ENCODE results near the gene SLC6A7. TPM values are rescaled to one million over a fixed set of nuclear protein-coding genes. Genes with fewer than 3 reads are reported as not detected.
A peak's percentile ranks its signal among the peaks of the same experiment; 100 is the strongest.

SLC6A7 gene
- total RNA-seq, 2 experiments from 2014 or later, result not detected

GRCh38 chr5:150155258-150156026 is 34.4 kb upstream of the SLC6A7 start, which contains the start of gene PDGFRB:
Gene PDGFRB (minus strand): TSS chr5:150155845. CDS start chr5:150137047, 18,798 bp downstream.
- CTCF ChIA-PET, result interaction anchor here (0.9 kb wide), 1 partner anchor 194 kb away, joined by 3 read pairs; no protein-coding TSS in a partner anchor
- no peaks in the 10 kb centered on the region for H3K9me3 Mint-ChIP-seq

GRCh38 chr5:150156027-150156368 is 33.9 kb upstream of the SLC6A7 start:
- no peaks in the 10 kb centered on the region for H3K36me3 Mint-ChIP-seq (ENCODE audit: low read depth)
- H3K4me1 Mint-ChIP-seq (ENCODE audit: low read depth), result peaks cover 8% of the 10 kb centered on the region
- no peak for ATAC-seq
- peak overlapping the region; percentile 78 for H3K4me3 Mint-ChIP-seq
- POLR2A ChIA-PET, result no interaction called here
- CTCF ChIA-PET, result no interaction called here
- H3K9me3 Mint-ChIP-seq, result no peaks in the 10 kb centered on the region
- intact Hi-C loops (cut with micrococcal nuclease), result no loop called here
- H3K27ac Mint-ChIP-seq, result peak overlapping the region; percentile 61
- peaks cover 10% of the 10 kb centered on the region for H3K27me3 Mint-ChIP-seq
- TF ChIP-seq CTCF (IDR thresholded peaks at IDR 0.05), result no peak
- no peak for DNase-seq

More at GRCh38 chr5:150155258-150156026, 34.4 kb upstream of the SLC6A7 start, which contains the start of gene PDGFRB:
- no peak for TF ChIP-seq CTCF (IDR thresholded peaks at IDR 0.05)
- Mint-ChIP-seq H3K27me3 (peaks cover 10% of the 10 kb centered on the region), H3K27ac (peak within 1 kb of the TSS; percentile 61), H3K4me3 (peak within 1 kb of the TSS; percentile 78), H3K4me1 (ENCODE audit: low read depth) (peaks cover 8% of the 10 kb centered on the region), H3K36me3 (ENCODE audit: low read depth) (no peaks in the 10 kb centered on the region)
- DNase-seq (peak; percentile 77), ATAC-seq (peak; percentile 92)
- POLR2A ChIA-PET, result no interaction called here
- intact Hi-C loops (cut with micrococcal nuclease), result no loop called here

GRCh38 chr5:150156540-150156939 is 33.3 kb upstream of the SLC6A7 start:
- ATAC-seq (no peak), DNase-seq (no peak)
- Mint-ChIP-seq H3K9me3 (no peaks in the 10 kb centered on the region), H3K36me3 (ENCODE audit: low read depth) (no peaks in the 10 kb centered on the region), H3K4me3 (no peak overlapping the region), H3K4me1 (ENCODE audit: low read depth) (peaks cover 8% of the 10 kb centered on the region), H3K27me3 (peaks cover 10% of the 10 kb centered on the region), H3K27ac (peak overlapping the region; percentile 20)
- ChIA-PET CTCF (interaction anchor here (7.3 kb wide), 1 partner anchor 62 kb away, joined by 47 read pairs; no protein-coding TSS in a partner anchor), POLR2A (no interaction called here)
- intact Hi-C loops (cut with micrococcal nuclease), result no loop called here
- TF ChIP-seq CTCF (IDR thresholded peaks at IDR 0.05), result no peak

- no peak overlapping the region for H3K4me3 Mint-ChIP-seq
- CTCF ChIA-PET, result interaction anchor here (7.3 kb wide), 1 partner anchor 61 kb away, joined by 47 read pairs; no protein-coding TSS in a partner anchor
- TF ChIP-seq CTCF (IDR thresholded peaks at IDR 0.05), result no peak
- peaks cover 10% of the 10 kb centered on the region for H3K27me3 Mint-ChIP-seq
- intact Hi-C loops (cut with micrococcal nuclease), result no loop called here
- POLR2A ChIA-PET, result no interaction called here
- DNase-seq (no peak), ATAC-seq (no peak)
- no peaks in the 10 kb centered on the region for H3K9me3 Mint-ChIP-seq
- no peak overlapping the region for H3K27ac Mint-ChIP-seq
- H3K4me1 Mint-ChIP-seq (ENCODE audit: low read depth), result peaks cover 8% of the 10 kb centered on the region
- no peaks in the 10 kb centered on the region for H3K36me3 Mint-ChIP-seq (ENCODE audit: low read depth)
These were observed 32.7 kb upstream of the SLC6A7 start for GRCh38 chr5:150157168-150157567.

Data from activated CD8-positive, alpha-beta T cell treated with anti-CD3 and anti-CD28 coated beads for 36 hours (primary cell).